HEK293 (cell line): Measurements from ENCODE around the gene C1orf52.
A peak's percentile ranks its signal among the peaks of the same experiment; 100 is the strongest.

ENCODE experiments used
- EGR2 ChIP-seq: fragments of 450-650 bp; formaldehyde crosslinking; IDR thresholded peaks from 2 replicates; pipeline ENCODE4 v1.5.1; 2016; ENCODE audit warnings: low read depth, missing biosample characterization, missing genetic modification characterization
- GLIS2 ChIP-seq: fragments of 450-650 bp; formaldehyde crosslinking; IDR thresholded peaks from 2 replicates; pipeline ENCODE4 v1.5.1; 2016; ENCODE audit warnings: missing biosample characterization, missing genetic modification characterization
- HOXA7 ChIP-seq: sonication (generic); formaldehyde crosslinking; IDR thresholded peaks from 2 replicates; pipeline ENCODE4 v1.8.1; 2022; ENCODE audit warnings: missing genetic modification reagents, borderline replicate concordance
- INSM2 ChIP-seq: fragments of 450-650 bp; formaldehyde crosslinking; IDR thresholded peaks from 2 replicates; pipeline ENCODE4 v1.5.1; 2016; ENCODE audit warnings: missing biosample characterization, missing genetic modification characterization
- KLF9 ChIP-seq: fragments of 450-650 bp; formaldehyde crosslinking; IDR thresholded peaks from 2 replicates; pipeline ENCODE4 v1.5.1; 2016; ENCODE audit warnings: missing biosample characterization, missing genetic modification characterization, low read depth
- PATZ1 ChIP-seq: fragments of 450-650 bp; formaldehyde crosslinking; IDR thresholded peaks from 2 replicates; pipeline ENCODE4 v1.5.1; 2016; ENCODE audit warnings: missing biosample characterization, missing genetic modification characterization
- PRDM6 ChIP-seq: fragments of 450-650 bp; formaldehyde crosslinking; IDR thresholded peaks from 2 replicates; pipeline ENCODE4 v1.5.1; 2017; ENCODE audit warnings: missing biosample characterization, missing genetic modification characterization
- REPIN1 ChIP-seq: fragments of 450-650 bp; formaldehyde crosslinking; IDR thresholded peaks from 2 replicates; pipeline ENCODE4 v1.5.1; 2017; ENCODE audit warnings: missing biosample characterization, missing genetic modification characterization, low read depth
- REST ChIP-seq: fragments of 450-650 bp; formaldehyde crosslinking; IDR thresholded peaks from 2 replicates; pipeline ENCODE4 v1.5.1; 2016; ENCODE audit warnings: missing biosample characterization, missing genetic modification characterization
- SP2 ChIP-seq: fragments of 450-650 bp; formaldehyde crosslinking; IDR thresholded peaks from 2 replicates; pipeline ENCODE4 v1.5.1; 2016; ENCODE audit warnings: missing biosample characterization, missing genetic modification characterization
- ZBTB11 ChIP-seq: fragments of 450-650 bp; formaldehyde crosslinking; conservative IDR thresholded peaks from 2 replicates; pipeline ENCODE4 v1.5.1; 2016; ENCODE audit warnings: low read depth, missing biosample characterization, missing genetic modification characterization
- ZBTB21 ChIP-seq: fragments of 450-650 bp; formaldehyde crosslinking; IDR thresholded peaks from 2 replicates; pipeline ENCODE4 v1.5.1; 2017; ENCODE audit warnings: missing biosample characterization, missing genetic modification characterization
- ZBTB6 ChIP-seq: fragments of 450-650 bp; formaldehyde crosslinking; IDR thresholded peaks from 2 replicates; pipeline ENCODE4 v1.5.1; 2017; ENCODE audit warnings: missing biosample characterization, missing genetic modification characterization
- ZFHX2 ChIP-seq: fragments of 450-650 bp; formaldehyde crosslinking; conservative IDR thresholded peaks from 2 replicates; pipeline ENCODE4 v1.5.1; 2016; ENCODE audit warnings: missing biosample characterization, missing genetic modification characterization
- ZNF184 ChIP-seq: fragments of 450-650 bp; IDR thresholded peaks from 2 replicates; pipeline ENCODE4 v1.5.1; 2018; ENCODE audit warnings: missing biosample characterization, mild to moderate bottlenecking, missing genetic modification characterization
- ZNF223 ChIP-seq: fragments of 450-650 bp; formaldehyde crosslinking; IDR thresholded peaks from 2 replicates; pipeline ENCODE4 v1.5.1; 2016; ENCODE audit warnings: missing biosample characterization, missing genetic modification characterization
- ZNF23 ChIP-seq: fragments of 450-650 bp; formaldehyde crosslinking; IDR thresholded peaks from 2 replicates; pipeline ENCODE4 v1.5.1; 2016; ENCODE audit warnings: missing biosample characterization, missing genetic modification characterization, borderline replicate concordance
- ZNF274 ChIP-seq, 2 experiments: fragments of 200-500 bp in 1 of 2; fragments of 450-650 bp in 1 of 2; sonication (Bioruptor generic) in 1 of 2; formaldehyde crosslinking in 1 of 2; IDR thresholded peaks; 2 replicates each; pipeline versions ENCODE4 v1.5.1 to v1.6.1; 2014 to 2016; ENCODE audit warnings: borderline replicate concordance in 1 of 2, inconsistent platforms in 1 of 2, low read length in 1 of 2, missing biosample characterization in 1 of 2, missing genetic modification characterization in 1 of 2
- ZNF324 ChIP-seq: fragments of 450-650 bp; formaldehyde crosslinking; IDR thresholded peaks from 2 replicates; pipeline ENCODE4 v1.5.1; 2016; ENCODE audit warnings: missing biosample characterization, missing genetic modification characterization
- ZNF354C ChIP-seq: fragments of 450-650 bp; formaldehyde crosslinking; IDR thresholded peaks from 2 replicates; pipeline ENCODE4 v1.5.1; 2016; ENCODE audit warnings: missing biosample characterization, missing genetic modification characterization, low read depth, borderline replicate concordance
- ZNF548 ChIP-seq: fragments of 450-650 bp; formaldehyde crosslinking; IDR thresholded peaks from 2 replicates; pipeline ENCODE4 v1.5.1; 2016; ENCODE audit warnings: missing biosample characterization, missing genetic modification characterization
- ZNF658 ChIP-seq: fragments of 450-650 bp; formaldehyde crosslinking; IDR thresholded peaks from 2 replicates; pipeline ENCODE4; 2016; ENCODE audit warnings: missing biosample characterization, missing genetic modification characterization
- ZSCAN18 ChIP-seq: fragments of 450-650 bp; formaldehyde crosslinking; IDR thresholded peaks from 2 replicates; pipeline ENCODE4 v1.5.1; 2016; ENCODE audit warnings: missing biosample characterization, missing genetic modification characterization

C1orf52 gene

GRCh38 chr1:85201340-85202091, 57.9 kb downstream of the C1orf52 start (continued):
- no peak for TF ChIP-seq ZBTB11
- no peak for TF ChIP-seq REPIN1 (tag by site-specific recombination)
- no peak for TF ChIP-seq ZNF184 (tag by site-specific recombination)
- no peak for TF ChIP-seq ZNF658
- no peak for TF ChIP-seq ZNF274 (IDR thresholded peaks at IDR 0.05; ENCODE audit: low read length)
- no peak for TF ChIP-seq ZNF274 (tag by site-specific recombination; IDR thresholded peaks at IDR 0.05; ENCODE audit: borderline replicate concordance)
- TF ChIP-seq ZNF23 (tag by site-specific recombination), result no peak
- 0 out of 2 replicates have a peak, but pooled peaks have one; percentile 19 for TF ChIP-seq INSM2 (tag by site-specific recombination)
- no peak for TF ChIP-seq ZNF548 (tag by site-specific recombination)
- peak; percentile 96 for TF ChIP-seq EGR2 (tag by site-specific recombination)
- peak; percentile 99 for TF ChIP-seq ZFHX2 (tag by site-specific recombination)
- TF ChIP-seq ZBTB6 (tag by site-specific recombination), result peak; percentile 4; the same call in 1 of the 2 replicates
- no peak; the same call in 1 of the 2 replicates for TF ChIP-seq ZNF223 (tag by site-specific recombination)
- TF ChIP-seq GLIS2 (tag by site-specific recombination), result peak; percentile 91
- TF ChIP-seq PATZ1, result peak; percentile 94
- TF ChIP-seq SP2 (tag by site-specific recombination), result peak; percentile 54
- peak; percentile 33; the same call in 1 of the 2 replicates for TF ChIP-seq KLF9 (tag by site-specific recombination)
- no peak for TF ChIP-seq PRDM6 (tag by site-specific recombination)
- TF ChIP-seq ZSCAN18 (tag by site-specific recombination), result peak; percentile 58; the same call in 1 of the 2 replicates
- no peak for TF ChIP-seq ZNF354C (tag by site-specific recombination)
- TF ChIP-seq HOXA7 (CRISPR knock-in tag), result no peak
- peak; percentile 62 for TF ChIP-seq REST (tag by site-specific recombination)
- TF ChIP-seq ZNF324 (tag by site-specific recombination), result no peak
- TF ChIP-seq ZBTB21 (tag by site-specific recombination), result peak; percentile 35; the same call in 1 of the 2 replicates
